ENCODE data around the gene HILPDA.
"Not testable (repeated sequence)": the region's sequence is repeated elsewhere in the genome, so short reads cannot be mapped to it uniquely, and the experiment has no call there.

The HILPDA gene

DNA sequence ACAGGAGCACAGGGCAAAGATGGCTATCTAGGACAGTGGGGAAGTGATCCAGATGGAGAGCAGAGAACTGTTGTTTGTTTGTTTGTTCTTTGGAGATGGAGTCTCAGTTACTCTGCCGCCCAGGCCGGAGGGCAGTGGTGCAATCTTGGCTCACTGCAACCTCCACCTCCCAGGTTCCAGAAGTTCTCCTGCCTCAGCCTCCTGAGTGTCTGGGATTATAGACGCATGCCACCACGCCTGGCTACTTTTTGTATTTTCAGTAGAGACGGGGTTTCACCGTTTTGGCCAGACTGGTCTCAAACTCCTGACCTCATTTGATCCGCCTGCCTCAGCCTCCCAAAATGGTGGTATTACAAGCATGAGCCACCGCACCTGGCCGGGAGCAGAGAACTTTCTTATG, 41.7 kb downstream of the HILPDA start:
- FAIRE-seq: no peak
- no peak for DNase-seq (ENCODE audit: insufficient read length, low spot score)
- TF ChIP-seq PAX5 (IDR thresholded peaks at IDR 0.05; ENCODE audit: insufficient read depth, low read length, severe bottlenecking): no peak
- no peak for TF ChIP-seq POU2F2 (IDR thresholded peaks at IDR 0.05; ENCODE audit: low read depth, low read length)
- TF ChIP-seq TAF1 (IDR thresholded peaks at IDR 0.05; ENCODE audit: low read depth, low read length): no peak
- TF ChIP-seq POLR2A (IDR thresholded peaks at IDR 0.05; ENCODE audit: low read depth, low read length): no peak
- TF ChIP-seq SPI1 (IDR thresholded peaks at IDR 0.05; ENCODE audit: low read depth, low read length): no peak
- no peak for TF ChIP-seq POLR2AphosphoS5 (IDR thresholded peaks at IDR 0.05; ENCODE audit: low read depth, low read length)

DNA sequence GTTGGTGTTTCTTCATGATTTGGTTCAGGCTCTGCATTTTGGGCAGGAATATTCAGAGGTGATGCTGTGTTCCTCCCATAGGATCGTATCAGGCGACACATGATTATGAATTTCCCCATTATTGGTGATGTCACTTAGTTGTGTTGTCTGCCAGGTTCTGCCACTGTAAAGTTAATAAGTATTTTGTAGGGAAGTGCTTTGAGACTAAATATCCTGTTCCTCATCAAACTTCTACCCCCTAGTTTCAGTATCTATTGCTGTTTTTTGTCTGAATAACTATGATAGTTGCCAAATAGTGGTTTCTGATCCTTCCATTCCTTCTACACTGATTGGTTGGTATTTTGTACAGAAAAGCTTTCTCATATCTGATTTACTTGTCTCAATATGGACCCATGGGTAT, 49.7 kb downstream of the HILPDA start:
- not testable (repeated sequence) for DNase-seq (ENCODE audit: insufficient read length, low spot score)
- peak; percentile 31 for FAIRE-seq

DNA sequence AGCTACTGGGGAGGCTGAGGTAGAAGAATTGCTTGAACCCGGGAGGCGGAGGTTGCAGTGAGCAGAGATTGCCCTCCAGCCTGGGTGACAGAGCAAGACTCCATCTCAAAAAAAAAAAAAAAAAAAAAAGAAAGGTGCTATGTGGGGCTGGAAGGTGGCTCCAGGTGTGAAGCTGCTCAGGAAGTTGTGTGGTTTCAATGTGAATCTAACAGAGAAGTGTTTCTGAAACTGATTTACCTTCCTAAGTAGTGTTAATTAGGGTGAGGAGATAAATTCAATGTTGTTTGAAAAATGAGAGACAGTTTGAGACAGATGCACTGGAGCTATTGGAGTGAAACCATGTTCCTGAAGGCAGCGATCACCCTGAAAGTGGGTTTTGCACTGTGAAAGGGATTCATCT, 51.1 kb downstream of the HILPDA start:
- not testable (repeated sequence) for DNase-seq (ENCODE audit: insufficient read length, low spot score)
- FAIRE-seq: peak; percentile 58

DNA sequence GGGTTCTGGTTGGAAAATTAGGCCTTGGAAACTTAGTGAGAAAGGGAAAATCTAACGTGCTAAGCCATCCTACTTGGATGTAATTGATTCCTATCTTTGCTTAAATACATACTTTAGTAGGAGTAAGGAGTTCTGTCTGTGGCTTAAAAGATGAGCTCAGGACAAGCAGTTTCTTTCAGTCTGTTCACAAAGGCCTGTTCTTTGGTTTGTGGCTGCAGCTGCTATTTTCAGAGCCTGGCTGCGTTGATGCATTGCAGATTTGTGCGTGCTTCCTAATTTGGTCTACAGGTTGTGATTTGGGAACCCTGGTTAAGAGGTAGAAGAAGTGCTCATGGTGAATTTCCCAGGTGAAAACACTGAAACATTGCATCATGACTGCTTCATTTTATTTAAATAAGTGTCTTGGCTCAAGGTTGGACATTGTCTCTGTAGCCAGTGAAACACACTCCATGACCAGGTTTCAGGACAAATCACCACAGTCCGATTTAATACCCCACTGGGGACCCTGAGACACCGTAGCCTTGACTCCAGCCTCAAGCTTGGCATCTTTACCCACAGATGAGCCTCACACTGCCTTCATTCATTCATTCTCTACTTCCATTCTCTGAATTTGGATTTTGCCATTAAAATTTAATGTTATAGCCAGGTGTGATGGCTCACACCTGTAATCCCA, 51.8 kb downstream of the HILPDA start:
- not testable (repeated sequence) for DNase-seq (ENCODE audit: insufficient read length, low spot score)
- peak; percentile 70 for FAIRE-seq

All from GM12891 (cell line).